Measurements from ENCODE around the gene AGPS. TPM values are rescaled to one million over a fixed set of nuclear protein-coding genes. Genes with fewer than 3 reads are reported as not detected.
A peak's percentile ranks its signal among the peaks of the same experiment; 100 is the strongest.
"Not testable (repeated sequence)": the region's sequence is repeated elsewhere in the genome, so short reads cannot be mapped to it uniquely, and the experiment has no call there.

The AGPS gene
- polyA plus RNA-seq, 3 donors = 7.1 to 26.9 (median 16.7) TPM

DNA sequence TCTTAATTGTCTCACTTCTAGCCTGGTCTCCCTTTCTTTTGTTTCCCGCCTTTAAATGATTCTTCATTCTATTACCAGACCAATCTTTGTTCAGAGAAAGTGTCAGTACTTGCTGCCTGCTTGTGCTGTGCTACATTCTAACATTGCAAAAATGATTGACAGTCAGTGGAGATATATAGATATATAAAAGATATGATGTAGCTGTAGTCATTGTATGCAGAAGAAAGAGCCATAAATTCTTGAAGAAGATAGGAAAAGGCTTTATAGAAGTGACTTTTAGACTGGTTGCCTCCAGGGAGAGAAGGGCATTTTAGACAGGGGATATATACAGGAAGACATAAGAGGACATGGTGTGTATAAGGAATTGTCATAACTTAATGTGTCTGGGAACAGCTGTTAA, 13.6 kb downstream of the AGPS start:
- Histone ChIP-seq H3K79me2 (ENCODE audit: insufficient read depth, low read length) (peaks cover 100% of the 10 kb centered on the region), H3K4me2 (replicated peaks; ENCODE audit: extremely low read depth, low read length, poor library complexity, severe bottlenecking) (no peak overlapping the region), H3K4me3 (replicated peaks in 1 of 3; ENCODE audit: low read depth in 2 of 3, low read length in 3 of 3) (no peak overlapping the region), H3K9me3 (replicated peaks in 1 of 2; ENCODE audit: control insufficient read depth in 1 of 2, insufficient read depth in 1 of 2, low read length in 2 of 2) (no peaks in the 10 kb centered on the region), H4K20me1 (ENCODE audit: insufficient read depth, low read length) (peaks cover 99% of the 10 kb centered on the region), H3K27me3 (ENCODE audit: control insufficient read depth in 2 of 2, insufficient read depth in 2 of 2, low read length in 2 of 2) (no peaks in the 10 kb centered on the region), H3K27ac (ENCODE audit: low read depth in 1 of 2, low read length in 2 of 2) (no peak overlapping the region), H3K4me1 (ENCODE audit: control insufficient read depth in 1 of 2, insufficient read depth in 2 of 2, low read length in 2 of 2) (peaks cover 6 to 15% of the 10 kb centered on the region in 2 donors), H3K9ac (ENCODE audit: insufficient read depth, low read length, poor library complexity, severe bottlenecking) (no peak overlapping the region), H3K36me3 (replicated peaks in 1 of 2; ENCODE audit: control insufficient read depth in 1 of 2, insufficient read depth in 2 of 2, low read length in 2 of 2) (no peaks in the 10 kb centered on the region), H2AFZ (ENCODE audit: insufficient read depth, low read depth, low read length, poor library complexity, severe bottlenecking) (no peak overlapping the region)
- WGBS (ENCODE audit: insufficient coverage) = no CpG with 5 or more reads among the region's 1 CpG
- peaks cover 41% of the 10 kb centered on the region for H3K4me1 Mint-ChIP-seq
- intact Hi-C loops (cut with micrococcal nuclease) = loop anchor here in 1 of 2 donors (10.0 kb wide), 1 partner anchor 51 kb away; no protein-coding TSS in a partner anchor
- H3K27ac Mint-ChIP-seq = peak overlapping the region in 2 of 7 donors; percentile 1 to 45
- peaks cover 0 to 2% (median 0%) of the 10 kb centered on the region in 7 donors for H3K9me3 Mint-ChIP-seq
- TF ChIP-seq, protein P1, sequence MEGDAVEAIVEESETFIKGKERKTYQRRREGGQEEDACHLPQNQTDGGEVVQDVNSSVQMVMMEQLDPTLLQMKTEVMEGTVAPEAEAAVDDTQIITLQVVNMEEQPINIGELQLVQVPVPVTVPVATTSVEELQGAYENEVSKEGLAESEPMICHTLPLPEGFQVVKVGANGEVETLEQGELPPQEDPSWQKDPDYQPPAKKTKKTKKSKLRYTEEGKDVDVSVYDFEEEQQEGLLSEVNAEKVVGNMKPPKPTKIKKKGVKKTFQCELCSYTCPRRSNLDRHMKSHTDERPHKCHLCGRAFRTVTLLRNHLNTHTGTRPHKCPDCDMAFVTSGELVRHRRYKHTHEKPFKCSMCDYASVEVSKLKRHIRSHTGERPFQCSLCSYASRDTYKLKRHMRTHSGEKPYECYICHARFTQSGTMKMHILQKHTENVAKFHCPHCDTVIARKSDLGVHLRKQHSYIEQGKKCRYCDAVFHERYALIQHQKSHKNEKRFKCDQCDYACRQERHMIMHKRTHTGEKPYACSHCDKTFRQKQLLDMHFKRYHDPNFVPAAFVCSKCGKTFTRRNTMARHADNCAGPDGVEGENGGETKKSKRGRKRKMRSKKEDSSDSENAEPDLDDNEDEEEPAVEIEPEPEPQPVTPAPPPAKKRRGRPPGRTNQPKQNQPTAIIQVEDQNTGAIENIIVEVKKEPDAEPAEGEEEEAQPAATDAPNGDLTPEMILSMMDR (IDR thresholded peaks at IDR 0.05) = no peak
- no peak for DNase-seq
- no peak overlapping the region for H3K4me3 Mint-ChIP-seq
- peaks cover 0 to 2% of the 10 kb centered on the region in 2 donors for H3K36me3 Mint-ChIP-seq
- H3K27me3 Mint-ChIP-seq (ENCODE audit: low read depth in 3 of 3) = no peaks in the 10 kb centered on the region

DNA sequence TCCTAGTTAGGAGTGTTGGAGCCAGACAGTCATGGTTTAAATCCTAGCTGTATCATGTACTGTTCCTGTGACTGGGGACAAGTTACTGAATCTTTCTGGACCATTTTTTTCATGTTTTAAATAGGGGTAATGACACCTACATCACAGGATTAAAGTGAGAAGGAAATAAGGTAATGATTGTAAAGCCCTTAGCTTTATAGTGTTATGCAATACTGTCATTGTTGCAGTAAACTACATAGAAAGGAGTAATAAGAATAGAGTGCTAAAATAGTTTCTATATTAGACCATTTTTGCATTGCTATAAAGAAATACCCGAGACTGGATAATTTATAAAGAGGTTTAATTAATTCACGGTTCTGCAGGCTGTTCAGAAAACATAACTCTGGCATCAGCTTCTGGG, 14.5 kb downstream of the AGPS start:
- peak overlapping the region in 2 of 7 donors; percentile 38 to 77 for H3K27ac Mint-ChIP-seq
- H3K9me3 ChIP-seq (replicated peaks in 1 of 2; ENCODE audit: control insufficient read depth in 1 of 2, insufficient read depth in 1 of 2, low read length in 2 of 2) = no peaks in the 10 kb centered on the region
- peaks cover 41% of the 10 kb centered on the region for H3K4me1 Mint-ChIP-seq

GRCh38 chr2:177410629-177411028, 18.1 kb downstream of the AGPS start:
- H3K4me3 ChIP-seq (replicated peaks in 1 of 3; ENCODE audit: low read depth in 2 of 3, low read length in 3 of 3); H3K27me3 ChIP-seq (ENCODE audit: control insufficient read depth in 2 of 2, insufficient read depth in 2 of 2, low read length in 2 of 2); H3K4me3 Mint-ChIP-seq; H3K9me3 Mint-ChIP-seq; H3K36me3 Mint-ChIP-seq; H3K27ac Mint-ChIP-seq; H3K9me3 ChIP-seq (replicated peaks in 1 of 2; ENCODE audit: control insufficient read depth in 1 of 2, insufficient read depth in 1 of 2, low read length in 2 of 2); H2AFZ ChIP-seq (ENCODE audit: insufficient read depth, low read depth, low read length, poor library complexity, severe bottlenecking); H3K4me2 ChIP-seq (replicated peaks; ENCODE audit: extremely low read depth, low read length, poor library complexity, severe bottlenecking); H3K9ac ChIP-seq (ENCODE audit: insufficient read depth, low read length, poor library complexity, severe bottlenecking); intact Hi-C loops (cut with micrococcal nuclease); H3K27ac ChIP-seq (ENCODE audit: low read depth in 1 of 2, low read length in 2 of 2); H3K27me3 Mint-ChIP-seq (ENCODE audit: low read depth in 3 of 3); DNase-seq; H3K4me1 ChIP-seq (ENCODE audit: control insufficient read depth in 1 of 2, insufficient read depth in 2 of 2, low read length in 2 of 2); H3K36me3 ChIP-seq (replicated peaks in 1 of 2; ENCODE audit: control insufficient read depth in 1 of 2, insufficient read depth in 2 of 2, low read length in 2 of 2): not testable (repeated sequence)
- Histone ChIP-seq H3K79me2 (ENCODE audit: insufficient read depth, low read length) (peaks cover 96% of the 10 kb centered on the region), H4K20me1 (ENCODE audit: insufficient read depth, low read length) (peaks cover 95% of the 10 kb centered on the region)
- WGBS (ENCODE audit: insufficient coverage) = 99% methylated on average over 8 of the region's 8 CpGs
- H3K4me1 Mint-ChIP-seq = peaks cover 25% of the 10 kb centered on the region

More for the DNA sequence above, 14.5 kb downstream of the AGPS start:
- Mint-ChIP-seq H3K27me3 (ENCODE audit: low read depth in 3 of 3) (no peaks in the 10 kb centered on the region), H3K36me3 (peaks cover 0 to 2% of the 10 kb centered on the region in 2 donors), H3K9me3 (peaks cover 0 to 2% (median 0%) of the 10 kb centered on the region in 7 donors), H3K4me3 (no peak overlapping the region)
- Histone ChIP-seq H3K4me2 (replicated peaks; ENCODE audit: extremely low read depth, low read length, poor library complexity, severe bottlenecking) (no peak overlapping the region), H4K20me1 (ENCODE audit: insufficient read depth, low read length) (peaks cover 99% of the 10 kb centered on the region), H3K4me3 (replicated peaks in 1 of 3; ENCODE audit: low read depth in 2 of 3, low read length in 3 of 3) (no peak overlapping the region), H3K36me3 (replicated peaks in 1 of 2; ENCODE audit: control insufficient read depth in 1 of 2, insufficient read depth in 2 of 2, low read length in 2 of 2) (no peaks in the 10 kb centered on the region), H2AFZ (ENCODE audit: insufficient read depth, low read depth, low read length, poor library complexity, severe bottlenecking) (no peak overlapping the region), H3K27ac (ENCODE audit: low read depth in 1 of 2, low read length in 2 of 2) (peak overlapping the region in 1 of 2 donors; percentile 50), H3K9ac (ENCODE audit: insufficient read depth, low read length, poor library complexity, severe bottlenecking) (no peak overlapping the region), H3K79me2 (ENCODE audit: insufficient read depth, low read length) (peaks cover 98% of the 10 kb centered on the region), H3K27me3 (ENCODE audit: control insufficient read depth in 2 of 2, insufficient read depth in 2 of 2, low read length in 2 of 2) (no peaks in the 10 kb centered on the region), H3K4me1 (ENCODE audit: control insufficient read depth in 1 of 2, insufficient read depth in 2 of 2, low read length in 2 of 2) (peaks cover 6 to 15% of the 10 kb centered on the region in 2 donors)
- TF ChIP-seq, protein P1 (IDR thresholded peaks at IDR 0.05) = no peak
- intact Hi-C loops (cut with micrococcal nuclease) = loop anchor here in 1 of 2 donors (10.0 kb wide), 1 partner anchor 52 kb away; no protein-coding TSS in a partner anchor
- no peak for DNase-seq
- WGBS (ENCODE audit: insufficient coverage) = 100% methylated on average over 1 of the region's 2 CpGs

Data from CD14-positive monocyte (primary cell).